Esophagus muscularis mucosa (tissue), 3 donors: ENCODE data around the gene SLC29A3.

Source experiments
- CTCF ChIP-seq, 3 experiments: fragments of 200-600 bp in 2 of 3; fragments of 450-650 bp in 1 of 3; sonication (generic) in 2 of 3; IDR thresholded peaks; one replicate each; pipeline ENCODE4 v1.5.1; 2017 to 2019; ENCODE audit warnings: antibody characterized with exemption in 3 of 3, mild to moderate bottlenecking in 2 of 3, moderate library complexity in 1 of 3
- EP300 ChIP-seq: sonication (generic); formaldehyde crosslinking; IDR thresholded peaks from one replicate; pipeline ENCODE4 v1.6.1; 2017; ENCODE audit warnings: antibody characterized with exemption

DNA sequence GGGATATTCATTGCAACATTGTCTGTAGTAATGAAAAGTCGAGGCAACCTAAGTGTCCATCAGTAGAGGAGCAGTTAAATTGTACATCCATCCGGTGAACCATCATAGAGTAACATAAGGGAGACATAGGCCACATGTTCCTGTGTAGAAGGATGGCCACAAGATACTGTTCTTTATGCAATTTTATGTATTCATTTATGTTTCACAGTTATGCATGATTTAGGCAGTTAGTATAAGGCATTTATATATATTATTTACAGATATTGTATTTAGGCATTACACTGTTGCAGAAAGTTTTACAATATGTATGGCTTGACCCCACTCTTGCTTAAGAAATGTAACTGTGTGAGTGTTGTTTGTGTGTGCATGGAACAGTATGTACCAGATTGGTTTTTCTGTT is 41.7 kb downstream of the SLC29A3 start:
- TF ChIP-seq CTCF (IDR thresholded peaks at IDR 0.05) (no peak), EP300 (no peak)
